NCI-H774 (cell line): ENCODE results near the gene VILL.

ENCODE experiments used
- DNase-seq: peaks from one replicate; lab custom pipeline; 2025; lab: John Stamatoyannopoulos, UW

Gene VILL

GRCh38 chr3:38000965-38001455, 10.4 kb downstream of the VILL start:
- DNase-seq, result no peak

GRCh38 chr3:38001456-38002081, 11.0 kb downstream of the VILL start:
- no peak for DNase-seq

- no peak for DNase-seq
Measured at GRCh38 chr3:38002291-38002876, 11.8 kb downstream of the VILL start.

DNA sequence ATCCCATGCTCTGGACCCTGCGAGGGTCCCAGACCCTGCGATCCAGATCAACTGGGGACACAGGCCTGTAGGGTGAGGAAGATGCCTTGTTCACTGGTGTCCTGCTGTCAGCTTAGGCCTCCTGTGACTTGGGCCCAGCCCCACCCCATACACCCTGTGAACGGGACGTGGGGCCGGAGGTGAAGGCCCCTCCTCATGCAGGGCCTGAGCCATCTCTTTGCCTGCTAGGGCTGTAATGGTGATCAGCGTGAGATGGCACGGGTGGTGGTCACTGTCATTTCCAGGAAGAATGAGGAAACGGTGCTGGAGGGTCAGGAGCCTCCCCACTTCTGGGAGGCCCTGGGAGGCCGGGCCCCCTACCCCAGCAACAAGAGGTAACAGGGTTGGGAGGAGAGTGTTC, 12.4 kb downstream of the VILL start:
- no peak for DNase-seq

- DNase-seq, result no peak
Measured at GRCh38 chr3:38003371-38003816, 12.8 kb downstream of the VILL start.

DNA sequence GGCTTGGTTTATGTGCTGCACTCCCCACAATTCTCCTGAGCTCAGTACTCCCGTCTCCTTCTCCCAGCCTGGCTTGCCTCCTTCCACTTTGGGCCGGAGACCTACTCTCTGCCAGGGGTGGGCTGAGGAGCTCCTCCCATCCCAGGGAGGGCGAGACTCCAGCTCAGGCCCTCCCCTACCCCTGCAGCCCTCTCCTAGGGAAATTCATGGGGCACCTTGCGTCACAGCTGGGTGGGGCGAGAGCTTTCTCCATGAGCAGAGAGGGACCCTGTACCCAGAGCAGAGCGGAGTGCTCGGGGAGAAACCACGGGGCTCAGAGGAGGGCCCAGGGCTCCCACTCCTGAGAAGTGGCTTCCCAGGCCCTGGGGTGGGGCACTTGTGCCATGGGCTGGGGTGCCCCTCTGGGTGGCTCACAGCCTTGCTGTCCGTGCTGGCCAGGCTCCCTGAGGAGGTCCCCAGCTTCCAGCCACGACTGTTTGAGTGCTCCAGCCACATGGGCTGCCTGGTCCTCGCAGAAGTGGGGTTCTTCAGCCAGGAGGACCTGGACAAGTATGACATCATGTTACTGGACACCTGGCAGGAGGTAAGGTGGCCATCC, 13.3 kb downstream of the VILL start:
- no peak for DNase-seq

DNA sequence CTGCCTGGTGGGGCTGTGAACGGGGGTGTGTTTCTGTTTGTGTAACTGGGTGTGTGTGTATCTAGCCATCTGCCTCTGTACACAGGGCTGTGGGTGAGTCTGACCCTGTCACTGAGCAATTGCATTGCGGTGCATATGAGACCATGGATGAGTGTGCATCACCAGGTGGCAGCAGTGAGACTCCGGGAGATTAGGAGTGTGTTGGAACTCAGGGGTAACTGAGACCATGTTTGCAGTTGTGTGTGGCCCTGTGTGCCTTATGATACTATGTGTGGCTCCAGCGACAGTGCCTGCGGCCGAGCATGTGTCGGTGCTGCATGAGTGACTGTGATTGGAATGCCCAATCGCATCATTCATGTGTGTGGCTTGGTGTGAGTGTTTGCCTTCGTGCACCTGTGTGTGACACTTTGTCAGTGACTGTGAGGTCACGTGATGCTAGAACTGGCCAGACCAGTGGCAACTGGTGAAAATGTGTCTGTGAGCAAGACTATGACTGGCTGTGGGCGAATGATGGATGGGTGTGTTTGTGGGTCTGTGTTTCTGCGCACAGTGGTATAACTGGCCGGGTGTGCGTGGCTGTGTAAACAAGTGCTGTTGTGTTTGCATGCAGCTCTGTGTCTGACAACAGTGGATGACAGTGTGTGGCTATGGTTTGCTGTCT, 14.0 kb downstream of the VILL start:
- DNase-seq, result no peak

- DNase-seq, result no peak
Measured at GRCh38 chr3:38005076-38006020, 14.8 kb downstream of the VILL start.

- no peak for DNase-seq
Measured at GRCh38 chr3:38006031-38006430, 15.4 kb downstream of the VILL start.

- no peak for DNase-seq
Measured at GRCh38 chr3:38006445-38006995, 15.9 kb downstream of the VILL start.

DNA sequence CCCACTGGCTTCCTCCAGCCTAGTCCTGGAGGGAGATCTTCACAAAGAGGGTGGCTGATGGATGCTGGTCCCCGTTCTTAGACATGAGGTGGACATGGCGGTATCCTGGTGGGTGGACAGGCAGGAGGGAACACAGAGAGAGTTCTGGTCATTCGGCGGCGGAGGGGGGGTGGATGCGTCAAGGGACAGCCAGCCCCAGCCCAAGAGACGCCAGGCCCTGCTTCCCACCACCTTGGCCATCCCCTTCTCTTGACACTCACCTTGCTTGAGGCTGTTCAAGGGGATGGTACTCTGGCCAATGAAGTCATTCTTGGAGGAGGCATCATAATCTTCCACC, 17.1 kb downstream of the VILL start:
- no peak for DNase-seq

- DNase-seq, result no peak
Measured at GRCh38 chr3:38008191-38008701, 17.7 kb downstream of the VILL start.

GRCh38 chr3:38008971-38009580, 18.5 kb downstream of the VILL start:
- no peak for DNase-seq

DNA sequence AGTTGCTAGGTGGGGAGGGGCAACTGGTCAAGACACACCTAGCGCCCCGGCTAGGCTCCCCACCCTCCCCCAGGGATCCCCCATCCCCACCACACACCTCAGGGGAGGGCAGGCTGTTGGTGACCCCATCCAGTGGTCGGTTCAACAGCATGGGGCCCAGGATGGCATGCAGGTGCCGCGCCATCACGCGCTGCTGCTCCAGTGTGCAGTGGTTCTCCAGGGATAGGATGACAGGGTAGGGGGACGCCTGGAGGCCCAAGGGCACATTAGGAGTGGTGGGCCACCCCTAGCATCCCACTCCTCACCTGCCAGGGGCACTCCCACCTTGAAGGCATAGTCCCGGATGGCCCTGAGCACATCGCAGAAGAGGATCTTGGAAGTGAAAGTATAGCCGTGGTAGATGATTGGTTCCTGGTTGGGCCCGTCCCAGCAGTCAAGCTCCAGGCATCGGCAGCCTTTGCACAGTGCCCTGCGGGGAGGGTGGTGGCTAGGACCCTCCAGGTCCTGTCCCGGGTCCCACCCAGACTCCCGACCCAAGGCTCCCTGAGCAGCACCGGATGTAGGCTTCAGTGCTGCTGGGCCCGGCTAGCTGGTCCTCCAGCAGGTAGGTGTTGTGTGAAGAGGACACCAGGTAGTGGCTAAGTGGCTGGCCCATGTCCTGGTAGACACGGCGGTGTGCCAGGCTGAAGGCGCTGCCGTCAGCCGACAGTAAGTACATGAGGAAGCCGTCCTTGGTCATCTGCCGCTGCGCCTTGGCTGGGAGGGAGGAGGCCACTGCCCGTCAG, 19.4 kb downstream of the VILL start:
- no peak for DNase-seq

- no peak for DNase-seq
Measured at GRCh38 chr3:38011111-38011510, 20.5 kb downstream of the VILL start.

GRCh38 chr3:38015485-38015884, 24.9 kb downstream of the VILL start:
- no peak for DNase-seq

DNA sequence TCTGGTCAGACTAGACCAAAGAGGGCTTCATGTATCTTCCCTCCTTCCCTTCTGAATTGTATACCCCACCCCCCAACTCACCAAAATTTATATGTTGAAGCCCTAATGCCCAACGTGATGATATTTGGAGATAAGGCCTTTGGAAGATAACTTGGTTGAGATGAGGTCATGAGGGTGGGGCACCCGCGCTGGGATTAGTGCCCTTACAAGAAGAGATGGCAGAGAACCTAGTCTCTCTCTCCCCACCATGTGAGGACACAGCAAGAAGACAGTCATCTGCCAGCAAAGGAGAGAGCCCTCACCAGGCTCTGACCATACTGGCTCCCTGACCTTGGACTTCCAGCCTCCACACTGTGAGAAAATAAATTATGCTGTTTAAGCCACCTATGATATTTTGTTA, 25.4 kb downstream of the VILL start:
- DNase-seq, result no peak

DNA sequence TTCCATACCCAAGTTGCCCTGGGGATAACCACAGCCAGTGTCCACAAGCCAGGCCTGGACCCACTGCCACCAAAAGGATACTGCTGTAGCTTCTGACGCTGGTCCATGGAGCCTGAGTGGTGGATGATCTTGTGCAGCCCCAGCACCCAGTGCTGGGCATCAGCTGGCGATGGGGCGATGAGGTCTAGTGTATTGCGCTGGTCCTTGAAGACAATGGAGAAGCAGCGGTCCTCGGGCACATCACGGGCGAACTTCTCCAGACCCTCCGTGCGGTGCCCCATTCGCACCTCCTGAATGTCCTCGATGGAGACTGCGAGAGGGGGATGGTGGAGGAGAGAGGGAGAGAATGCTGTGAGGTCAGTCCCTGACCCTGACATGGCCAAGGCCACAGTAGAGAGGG, 25.8 kb downstream of the VILL start:
- no peak for DNase-seq

GRCh38 chr3:38016847-38017444, 26.4 kb downstream of the VILL start:
- DNase-seq, result no peak
